Kidney (tissue), 14 donors: ENCODE measurements around the gene RPS21. TPM values are rescaled to one million over a fixed set of nuclear protein-coding genes. Genes with fewer than 3 reads are reported as not detected.

ENCODE experiments used
- DNase-seq, 5 donors: peaks; one replicate each; pipeline ENCODE4 v3.0.0-alpha.2; 2013 to 2020
- FAIRE-seq: peaks from 2 replicates; lab custom pipeline; 2012; peaks lifted over from hg19 to GRCh38; lab: Jason Lieb, UNC
- H3K27ac ChIP-seq, 2 donors: one replicate each; pipeline ENCODE4 v1.7.0; 2013; ENCODE audit warnings: low read depth in 2 of 2, low read length in 2 of 2, inconsistent platforms in 1 of 2
- H3K27me3 ChIP-seq: one replicate; pipeline ENCODE4 v1.7.1; 2013; ENCODE audit warnings: low read length, inconsistent platforms; ENCODE audit not compliant: control insufficient read depth, insufficient read depth
- H3K36me3 ChIP-seq, 3 donors: one replicate each; pipeline versions ENCODE4 v1.7.0 to v1.7.1; 2013; ENCODE audit warnings: low read length in 3 of 3, control low read depth in 1 of 3, inconsistent platforms in 1 of 3; ENCODE audit not compliant: insufficient read depth in 3 of 3, control insufficient read depth in 2 of 3
- H3K4me1 ChIP-seq, 3 donors: one replicate each; pipeline versions ENCODE4 v1.7.0 to v1.7.1; 2013; ENCODE audit warnings: low read length in 3 of 3, inconsistent platforms in 1 of 3, low read depth in 1 of 3; ENCODE audit not compliant: control insufficient read depth in 2 of 3, insufficient read depth in 2 of 3
- H3K4me3 ChIP-seq, 3 donors: one replicate each; pipeline versions ENCODE4 v1.7.0 to v1.8.1; 2013; ENCODE audit warnings: low read length in 3 of 3, control low read depth in 1 of 3, inconsistent platforms in 1 of 3
- H3K9ac ChIP-seq, 3 donors: one replicate each; pipeline versions ENCODE4 v1.7.0 to v1.7.1; 2013; ENCODE audit warnings: low read length in 3 of 3, control low read depth in 1 of 3, inconsistent platforms in 1 of 3
- H3K9me3 ChIP-seq, 3 donors: one replicate each; pipeline versions ENCODE4 v1.7.0 to v1.7.1; 2013; ENCODE audit warnings: low read length in 3 of 3, control low read depth in 1 of 3, inconsistent platforms in 1 of 3; ENCODE audit not compliant: control insufficient read depth in 2 of 3, insufficient read depth in 1 of 3
- CTCF ChIP-seq: IDR thresholded peaks from 3 replicates; pipeline ENCODE4 v1.5.1; 2012; ENCODE audit warnings: mild to moderate bottlenecking, moderate library complexity, borderline replicate concordance; ENCODE audit not compliant: insufficient read depth; ENCODE audit errors: extremely low read depth
- intact Hi-C: fragments of 100-400 bp; cut with DNase I; formaldehyde crosslinking; loops from one replicate; pipeline ENCODE4 v1.11.1; 2022
- polyA plus RNA-seq: library from polyadenylated mRNA; stranded (reverse); fragments of 350-450 nt; fragmentation: Illumina TruSeq; extraction: RNeasy Lipid Tissue Mini Kit (QIAGEN cat#74804); gene quantifications from one replicate; pipeline ENCODE4 v1.2.3, GENCODE V29; 2014; ENCODE audit warnings: low read depth, low replicate concordance; ENCODE audit not compliant: insufficient read depth
- total RNA-seq: library from RNA; stranded (reverse); fragmentation: NEBNext Ultra II Directional; extraction: Animal tissue kit (Norgen Biotek cat#: 25700); gene quantifications from one replicate; pipeline ENCODE4 v1.2.1, GENCODE V29; 2021
- donor health status: control.
- donor health status: control.
- donor health status: control.
- donor health status: control.
- donor health status: control.
- donor health status: DM: yes; HTN: yes; CAD: no.
- donor health status: Normal renal cell carcinoma (clear cell type).

The RPS21 gene
- total and polyA plus RNA-seq, 2 donors from 2014 or later: 1,221 to 2,336 TPM

GRCh38 chr20:62354811-62355341 lies 32.0 kb upstream of the RPS21 start:
- no peak for TF ChIP-seq CTCF
- H3K27ac ChIP-seq: peak overlapping the region; percentile 76 to 87
- FAIRE-seq: no peak
- no peak overlapping the region for H3K4me3 ChIP-seq
- H3K9me3 ChIP-seq: no peaks in the 10 kb centered on the region
- peaks cover 0 to 11% (median 4%) of the 10 kb centered on the region in 3 donors for H3K36me3 ChIP-seq
- intact Hi-C loops: no loop called here
- H3K4me1 ChIP-seq: peaks cover 0 to 58% (median 51%) of the 10 kb centered on the region in 3 donors
- H3K9ac ChIP-seq: peak overlapping the region in 1 of 3 donors; percentile 56
- DNase-seq: peak in 2 of 5 donors; percentile 67 to 71
- H3K27me3 ChIP-seq: no peaks in the 10 kb centered on the region

GRCh38 chr20:62355516-62355877 lies 31.4 kb upstream of the RPS21 start:
- no peak for FAIRE-seq
- H3K36me3 ChIP-seq: peaks cover 0 to 8% (median 4%) of the 10 kb centered on the region in 3 donors
- intact Hi-C loops: no loop called here
- TF ChIP-seq CTCF: no peak
- H3K9me3 ChIP-seq: no peaks in the 10 kb centered on the region
- peaks cover 0 to 58% (median 51%) of the 10 kb centered on the region in 3 donors for H3K4me1 ChIP-seq
- no peaks in the 10 kb centered on the region for H3K27me3 ChIP-seq
- peak in 2 of 5 donors; percentile 68 to 83 for DNase-seq
- no peak overlapping the region for H3K4me3 ChIP-seq
- H3K9ac ChIP-seq: peak overlapping the region in 1 of 3 donors; percentile 56
- peak overlapping the region; percentile 76 to 87 for H3K27ac ChIP-seq

- TF ChIP-seq CTCF: no peak
- Histone ChIP-seq H3K9ac (peak overlapping the region in 1 of 3 donors; percentile 61), H3K27me3 (no peaks in the 10 kb centered on the region), H3K4me3 (peak overlapping the region in 1 of 3 donors; percentile 29), H3K9me3 (no peaks in the 10 kb centered on the region), H3K27ac (peak overlapping the region; percentile 76 to 89), H3K36me3 (peaks cover 0 to 4% (median 4%) of the 10 kb centered on the region in 3 donors), H3K4me1 (peaks cover 0 to 61% (median 51%) of the 10 kb centered on the region in 3 donors)
- FAIRE-seq (no peak), DNase-seq (peak in 4 of 5 donors; percentile 26 to 91 (median 75))
- intact Hi-C loops: no loop called here
These were observed 30.9 kb upstream of the RPS21 start for GRCh38 chr20:62355878-62356588.
